ENCODE measurements around the gene ITPR2. TPM values are rescaled to one million over a fixed set of nuclear protein-coding genes. Genes with fewer than 3 reads are reported as not detected.

Gene ITPR2
- total RNA-seq, 1 experiment from 2014 or later, result 26.0 TPM

- H3K9me2 ChIP-seq (ENCODE audit: insufficient read depth), result no peaks in the 10 kb centered on the region
- CTCF ChIA-PET, result no interaction called here
- intact Hi-C loops (cut with micrococcal nuclease; ENCODE audit: unreplicated experiment), result no loop called here
- H3K27me3 ChIP-seq (ENCODE audit: insufficient read depth, low read depth), result no peaks in the 10 kb centered on the region
- H3K4me2 ChIP-seq, result no peak overlapping the region
- BruUV-seq (replicated peaks), result no TSS peak
- POLR2A ChIA-PET (ENCODE audit: unreplicated experiment), result no interaction called here
- no peaks in the 10 kb centered on the region for H3F3A ChIP-seq (ENCODE audit: insufficient read depth, low read depth)
- no peaks in the 10 kb centered on the region for H3K36me3 ChIP-seq (ENCODE audit: low read depth)
- H2AFZ ChIP-seq, result no peak overlapping the region
- no peak for TF ChIP-seq EZH2 (IDR thresholded peaks at IDR 0.05; ENCODE audit: low read depth)
- no peak for TF ChIP-seq CTCF (conservative IDR thresholded peaks at IDR 0.05)
- no peak for DNase-seq
- H3K9me3 ChIP-seq (ENCODE audit: insufficient read depth, low read depth), result no peaks in the 10 kb centered on the region
- no peaks in the 10 kb centered on the region for H4K20me1 ChIP-seq (ENCODE audit: insufficient read depth)
- H3K4me3 ChIP-seq, result no peak overlapping the region
- no peak overlapping the region for H3K27ac ChIP-seq
- H3K79me2 ChIP-seq (ENCODE audit: low read depth), result no peaks in the 10 kb centered on the region
- no peaks in the 10 kb centered on the region for H3K4me1 ChIP-seq (replicated peaks; ENCODE audit: insufficient read depth)
These were observed 121.4 kb downstream of the ITPR2 start for GRCh38 chr12:26711569-26711968.

GRCh38 chr12:26711072-26711471 is 121.9 kb downstream of the ITPR2 start:
- ChIA-PET CTCF (no interaction called here), POLR2A (ENCODE audit: unreplicated experiment) (interaction anchor here (0.5 kb wide), 1 partner anchor 112 kb away, joined by 3 read pairs; no protein-coding TSS in a partner anchor)
- no peaks in the 10 kb centered on the region for H3K4me1 ChIP-seq (replicated peaks; ENCODE audit: insufficient read depth)
- no peaks in the 10 kb centered on the region for H3K9me2 ChIP-seq (ENCODE audit: insufficient read depth)
- no peak overlapping the region for H3K4me3 ChIP-seq
- H3F3A ChIP-seq (ENCODE audit: insufficient read depth, low read depth), result no peaks in the 10 kb centered on the region
- H3K36me3 ChIP-seq (ENCODE audit: low read depth), result no peaks in the 10 kb centered on the region
- BruUV-seq (replicated peaks), result no TSS peak
- no peaks in the 10 kb centered on the region for H3K9me3 ChIP-seq (ENCODE audit: insufficient read depth, low read depth)
- TF ChIP-seq EZH2 (IDR thresholded peaks at IDR 0.05; ENCODE audit: low read depth), result no peak
- TF ChIP-seq CTCF (conservative IDR thresholded peaks at IDR 0.05), result no peak
- intact Hi-C loops (cut with micrococcal nuclease; ENCODE audit: unreplicated experiment), result no loop called here
- no peaks in the 10 kb centered on the region for H3K79me2 ChIP-seq (ENCODE audit: low read depth)
- no peak for DNase-seq
- no peak overlapping the region for H3K4me2 ChIP-seq
- H3K27ac ChIP-seq, result no peak overlapping the region
- H2AFZ ChIP-seq, result no peak overlapping the region
- H3K27me3 ChIP-seq (ENCODE audit: insufficient read depth, low read depth), result no peaks in the 10 kb centered on the region
- H4K20me1 ChIP-seq (ENCODE audit: insufficient read depth), result no peaks in the 10 kb centered on the region

GRCh38 chr12:26705851-26706250 is 127.1 kb downstream of the ITPR2 start:
- Histone ChIP-seq H4K20me1 (ENCODE audit: insufficient read depth) (no peaks in the 10 kb centered on the region), H3K4me1 (replicated peaks; ENCODE audit: insufficient read depth) (peaks cover 7% of the 10 kb centered on the region; the same call in 1 of the 2 replicates), H3K4me2 (no peak overlapping the region), H3K9me2 (ENCODE audit: insufficient read depth) (no peaks in the 10 kb centered on the region), H3K4me3 (no peak overlapping the region), H2AFZ (no peak overlapping the region), H3K36me3 (ENCODE audit: low read depth) (no peaks in the 10 kb centered on the region), H3K9me3 (ENCODE audit: insufficient read depth, low read depth) (no peaks in the 10 kb centered on the region), H3K79me2 (ENCODE audit: low read depth) (no peaks in the 10 kb centered on the region), H3K27me3 (ENCODE audit: insufficient read depth, low read depth) (no peaks in the 10 kb centered on the region), H3F3A (ENCODE audit: insufficient read depth, low read depth) (no peaks in the 10 kb centered on the region), H3K27ac (no peak overlapping the region)
- ChIA-PET POLR2A (ENCODE audit: unreplicated experiment) (no interaction called here), CTCF (no interaction called here)
- no peak for DNase-seq
- no TSS peak for BruUV-seq (replicated peaks)
- TF ChIP-seq CTCF (conservative IDR thresholded peaks at IDR 0.05) (no peak), EZH2 (IDR thresholded peaks at IDR 0.05; ENCODE audit: low read depth) (no peak)
- intact Hi-C loops (cut with micrococcal nuclease; ENCODE audit: unreplicated experiment), result loop anchor here (5.0 to 10.0 kb wide), 3 partner anchors 126 to 306 kb away; partner anchors contain the start of genes ITPR2 and TM7SF3

Data from PC-9 (cell line).